Right ventricle myocardium inferior (tissue), 1 donor: ENCODE measurements around the gene CYB5R2. TPM values are rescaled to one million over a fixed set of nuclear protein-coding genes. Genes with fewer than 3 reads are reported as not detected.

Experiments used
- total RNA-seq: library from RNA; stranded (reverse); fragmentation: NEBNext Ultra II Directional; extraction: Animal tissue kit (Norgen Biotek cat#: 25700); gene quantifications from one replicate; pipeline ENCODE4 v1.2.1, GENCODE V29; 2021
- donor health status: DM: no; HTN: yes; CAD: no; lungs with severe emphysema.

The CYB5R2 gene
- total RNA-seq, 1 donor from 2014 or later = 1.3 TPM

Other genes with a start within 250 kb of the CYB5R2 start
- 8.5 TPM for gene OLFML1, start 188.0 kb downstream of the CYB5R2 start, total RNA-seq
- 21.4 TPM for gene PPFIBP2, start 159.5 kb downstream of the CYB5R2 start, total RNA-seq
- not detected for gene OVCH2, start 33.0 kb upstream of the CYB5R2 start, total RNA-seq
- not detected for gene OR5P2, start 123.4 kb upstream of the CYB5R2 start, total RNA-seq
- not detected for gene OR5P3, start 157.3 kb upstream of the CYB5R2 start, total RNA-seq